Caco-2 (cell line): ENCODE data around the gene LOXL3. TPM values are rescaled to one million over a fixed set of nuclear protein-coding genes. Genes with fewer than 3 reads are reported as not detected.

Experiments used
- BruUV-seq: library from RNA; stranded (reverse); fragments of 400-500 nt; replicated peaks from 2 replicates; lab custom pipeline; 2021; lab: Mats Ljungman, UMichigan
- CTCF ChIA-PET: fragments of 300-600 bp; sonication (Branson Sonifier 250); formaldehyde crosslinking; loops from one replicate; lab custom pipeline; 2022; ENCODE audit warnings: antibody characterized with exemption; lab: Charles Lee
- POLR2A ChIA-PET: fragments of 300-600 bp; sonication (Branson Sonifier 250); formaldehyde crosslinking; loops from one replicate; lab custom pipeline; 2022; ENCODE audit warnings: antibody characterized with exemption; lab: Charles Lee
- DNase-seq, 2 experiments: peaks; one replicate each; pipeline versions ENCODE4 v3.0.0 to v3.0.0-alpha.2; 2020 to 2022
- H3K27me3 ChIP-seq: replicated peaks from 2 replicates; pipeline ENCODE4 v1.6.0; 2011; ENCODE audit warnings: low read length; ENCODE audit not compliant: control insufficient read depth, insufficient read depth
- H3K36me3 ChIP-seq: 2 replicates; pipeline ENCODE4 v1.5.1; 2011; ENCODE audit warnings: low read length; ENCODE audit not compliant: control insufficient read depth, insufficient read depth
- H3K4me1 ChIP-seq: fragments of 250-450 bp; sonication (Bioruptor Pico); 2 replicates; pipeline ENCODE4 v1.5.1; 2020; ENCODE audit warnings: mild to moderate bottlenecking
- H3K4me3 ChIP-seq: 2 replicates; pipeline ENCODE4 v1.5.1; 2011; ENCODE audit warnings: low read depth, mild to moderate bottlenecking, control low read depth, low read length
- H3K9me3 ChIP-seq: fragments of 250-450 bp; sonication (Bioruptor Pico); 2 replicates; pipeline ENCODE4 v1.5.1; 2020; ENCODE audit warnings: mild to moderate bottlenecking, moderate library complexity
- H3K27ac Mint-ChIP-seq: one replicate; pipeline ENCODE4 v1.8.0; 2022; ENCODE audit warnings: mixed read lengths; ENCODE audit not compliant: unreplicated experiment
- H3K27me3 Mint-ChIP-seq: one replicate; pipeline ENCODE4 v1.8.0; 2022; ENCODE audit warnings: mixed read lengths; ENCODE audit not compliant: insufficient read depth, unreplicated experiment
- H3K36me3 Mint-ChIP-seq: one replicate; pipeline ENCODE4 v1.8.0; 2022; ENCODE audit warnings: mild to moderate bottlenecking, mixed read lengths; ENCODE audit not compliant: insufficient read depth, unreplicated experiment
- H3K4me1 Mint-ChIP-seq: one replicate; pipeline ENCODE4 v1.8.0; 2022; ENCODE audit warnings: low read depth, mixed read lengths; ENCODE audit not compliant: unreplicated experiment
- H3K4me3 Mint-ChIP-seq: one replicate; pipeline ENCODE4 v1.8.0; 2022; ENCODE audit warnings: mild to moderate bottlenecking, moderate library complexity, mixed read lengths; ENCODE audit not compliant: unreplicated experiment
- H3K9me3 Mint-ChIP-seq: one replicate; pipeline ENCODE4 v1.8.0; 2022; ENCODE audit warnings: mixed read lengths; ENCODE audit not compliant: unreplicated experiment
- CTCF ChIP-seq, 2 experiments: fragments of 200-600 bp in 1 of 2; IDR thresholded peaks; 1 replicate in 1 of 2; 2 replicates in 1 of 2; pipeline versions ENCODE4 v1.5.1 to v1.8.0; 2011 to 2022; ENCODE audit warnings: antibody characterized with exemption in 1 of 2, control low read depth in 1 of 2, inconsistent platforms in 1 of 2, low read depth in 1 of 2, low read length in 1 of 2, mild to moderate bottlenecking in 1 of 2, moderate library complexity in 1 of 2; ENCODE audit not compliant: insufficient read depth in 1 of 2, severe bottlenecking in 1 of 2, unreplicated experiment in 1 of 2
- intact Hi-C: fragments of 100-400 bp; cut with micrococcal nuclease; formaldehyde crosslinking; loops from one replicate; pipeline ENCODE4 v1.10.0; 2022; ENCODE audit not compliant: unreplicated experiment
- total RNA-seq: library from RNA; stranded (reverse); gene quantifications from 2 replicates; pipeline ENCODE4 v1.2.3, GENCODE V29; 2022

The LOXL3 gene
- total RNA-seq, 1 experiment from 2014 or later: 13.8 TPM

- intact Hi-C loops: no loop called here
- CTCF ChIA-PET: no interaction called here
- no peaks in the 10 kb centered on the region for H3K36me3 Mint-ChIP-seq
These were observed 30.4 kb upstream of the LOXL3 start for GRCh38 chr2:74584088-74584645.

GRCh38 chr2:74583504-74583903, 29.8 kb upstream of the LOXL3 start:
- BruUV-seq: no TSS peak
- Histone ChIP-seq H3K4me3 (no peak overlapping the region), H3K9me3 (no peaks in the 10 kb centered on the region), H3K36me3 (no peaks in the 10 kb centered on the region), H3K27me3 (no peaks in the 10 kb centered on the region), H3K4me1 (no peaks in the 10 kb centered on the region)
- CTCF ChIA-PET: no interaction called here
- no peaks in the 10 kb centered on the region for H3K27me3 Mint-ChIP-seq
- no peaks in the 10 kb centered on the region for H3K36me3 Mint-ChIP-seq
- intact Hi-C loops: no loop called here
- no peaks in the 10 kb centered on the region for H3K9me3 Mint-ChIP-seq
- POLR2A ChIA-PET: no interaction called here
- no peak for DNase-seq
- no peak overlapping the region for H3K4me3 Mint-ChIP-seq
- peaks cover 13% of the 10 kb centered on the region for H3K4me1 Mint-ChIP-seq
- no peak overlapping the region for H3K27ac Mint-ChIP-seq
- TF ChIP-seq CTCF (IDR thresholded peaks at IDR 0.05; ENCODE audit: insufficient read depth in 1 of 2, low read depth in 1 of 2, low read length in 1 of 2, severe bottlenecking in 1 of 2, unreplicated experiment in 1 of 2): no peak

More at GRCh38 chr2:74584088-74584645, 30.4 kb upstream of the LOXL3 start:
- POLR2A ChIA-PET: no interaction called here
- peaks cover 20% of the 10 kb centered on the region for H3K4me1 Mint-ChIP-seq
- Histone ChIP-seq H3K4me1 (no peaks in the 10 kb centered on the region), H3K36me3 (no peaks in the 10 kb centered on the region), H3K27me3 (no peaks in the 10 kb centered on the region), H3K9me3 (no peaks in the 10 kb centered on the region), H3K4me3 (no peak overlapping the region)
- no peak overlapping the region for H3K4me3 Mint-ChIP-seq
- DNase-seq: no peak
- no peak for TF ChIP-seq CTCF (IDR thresholded peaks at IDR 0.05; ENCODE audit: insufficient read depth in 1 of 2, low read depth in 1 of 2, low read length in 1 of 2, severe bottlenecking in 1 of 2, unreplicated experiment in 1 of 2)
- no peaks in the 10 kb centered on the region for H3K9me3 Mint-ChIP-seq
- no TSS peak for BruUV-seq
- no peak overlapping the region for H3K27ac Mint-ChIP-seq
- H3K27me3 Mint-ChIP-seq: no peaks in the 10 kb centered on the region

- Mint-ChIP-seq H3K36me3 (no peaks in the 10 kb centered on the region), H3K4me1 (peaks cover 7% of the 10 kb centered on the region), H3K9me3 (no peaks in the 10 kb centered on the region), H3K27me3 (no peaks in the 10 kb centered on the region), H3K4me3 (no peak overlapping the region), H3K27ac (no peak overlapping the region)
- Histone ChIP-seq H3K4me1 (no peaks in the 10 kb centered on the region), H3K36me3 (no peaks in the 10 kb centered on the region), H3K27me3 (no peaks in the 10 kb centered on the region), H3K9me3 (no peaks in the 10 kb centered on the region), H3K4me3 (no peak overlapping the region)
- intact Hi-C loops: no loop called here
- CTCF ChIA-PET: no interaction called here
- TF ChIP-seq CTCF (IDR thresholded peaks at IDR 0.05; ENCODE audit: insufficient read depth in 1 of 2, low read depth in 1 of 2, low read length in 1 of 2, severe bottlenecking in 1 of 2, unreplicated experiment in 1 of 2): no peak
- no peak for DNase-seq
- BruUV-seq: no TSS peak
- POLR2A ChIA-PET: interaction anchor here (0.5 kb wide), 1 partner anchor 96 kb away, joined by 4 read pairs; no protein-coding TSS in a partner anchor
These were observed 28.4 kb upstream of the LOXL3 start for GRCh38 chr2:74582184-74582583.
